ENCODE data around the gene NANP.
"Not testable (repeated sequence)": the region's sequence is repeated elsewhere in the genome, so short reads cannot be mapped to it uniquely, and the experiment has no call there.

NANP gene

GRCh38 chr20:25623736-25624499 is at the start of gene NANP:
NANP (minus strand) TSS chr20:25624014; CDS start chr20:25623948, 66 bp downstream.
- DNase-seq = peak; percentile 81 to 87

- no peak for DNase-seq
Measured at GRCh38 chr20:25672659-25673235, 48.9 kb upstream of the NANP start.

GRCh38 chr20:25669826-25670422 is 46.1 kb upstream of the NANP start:
- no peak for DNase-seq

- DNase-seq = no peak
Measured at GRCh38 chr20:25668446-25668845, 44.6 kb upstream of the NANP start.

GRCh38 chr20:25659999-25660398 is 36.2 kb upstream of the NANP start:
- no peak for DNase-seq

- no peak for DNase-seq
Measured at GRCh38 chr20:25654487-25654886, 30.7 kb upstream of the NANP start.

GRCh38 chr20:25652866-25653265 is 29.1 kb upstream of the NANP start:
- DNase-seq = not testable (repeated sequence)

- no peak for DNase-seq
Measured at GRCh38 chr20:25644814-25645213, 21.0 kb upstream of the NANP start.

GRCh38 chr20:25643716-25644115 is 19.9 kb upstream of the NANP start:
- no peak for DNase-seq

GRCh38 chr20:25637247-25637646 is 13.4 kb upstream of the NANP start:
- no peak for DNase-seq

- DNase-seq = no peak
Measured at GRCh38 chr20:25632940-25633790, 9.4 kb upstream of the NANP start.

- not testable (repeated sequence) for DNase-seq
Measured at GRCh38 chr20:25630615-25631014, 6.8 kb upstream of the NANP start.

GRCh38 chr20:25629816-25630499 is 6.1 kb upstream of the NANP start:
- DNase-seq = no peak

GRCh38 chr20:25626779-25627178 is 3.0 kb upstream of the NANP start:
- no peak for DNase-seq

GRCh38 chr20:25624500-25624939 is 706 bp upstream of the NANP start:
- no peak for DNase-seq

- peak in 1 of 2 donors; percentile 19 for DNase-seq
Measured at GRCh38 chr20:25623225-25623735, 534 bp downstream of the NANP start.

GRCh38 chr20:25622450-25623224 is 1.2 kb downstream of the NANP start:
- no peak for DNase-seq

- no peak for DNase-seq
Measured at GRCh38 chr20:25622049-25622448, 1.8 kb downstream of the NANP start.

- DNase-seq = no peak
Measured at GRCh38 chr20:25619514-25619913, 4.3 kb downstream of the NANP start.

- DNase-seq = no peak
Measured at GRCh38 chr20:25608774-25609173, 15.0 kb downstream of the NANP start.

- DNase-seq = no peak
Measured at GRCh38 chr20:25606094-25606695, 17.6 kb downstream of the NANP start.
